Inflammatory macrophage (primary cell): ENCODE results near the gene KCNAB3.

Source experiments
- DNase-seq, 2 donors: peaks; one replicate each; pipeline ENCODE4 v3.0.0-alpha.2; 2020 to 2022

Gene KCNAB3

DNA sequence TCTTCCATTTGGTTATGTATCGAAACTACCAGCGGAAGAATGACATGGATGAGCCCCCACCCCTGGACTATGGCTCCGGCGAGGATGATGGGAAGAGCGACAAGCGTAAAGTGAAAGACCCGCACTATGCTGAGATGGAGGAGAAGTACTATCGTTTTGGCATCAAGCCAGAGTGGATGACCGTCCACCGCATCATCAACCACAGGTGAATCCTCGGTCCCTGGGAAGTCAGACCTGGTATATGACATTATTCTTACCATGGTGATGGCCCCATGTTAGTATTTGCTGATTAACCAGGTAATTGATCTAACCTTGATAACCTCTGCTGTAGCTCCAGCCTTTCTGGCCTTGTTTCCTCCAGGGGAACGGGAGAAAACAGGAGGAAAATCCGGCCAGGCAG, 32.6 kb downstream of the KCNAB3 start:
- no peak for DNase-seq

DNA sequence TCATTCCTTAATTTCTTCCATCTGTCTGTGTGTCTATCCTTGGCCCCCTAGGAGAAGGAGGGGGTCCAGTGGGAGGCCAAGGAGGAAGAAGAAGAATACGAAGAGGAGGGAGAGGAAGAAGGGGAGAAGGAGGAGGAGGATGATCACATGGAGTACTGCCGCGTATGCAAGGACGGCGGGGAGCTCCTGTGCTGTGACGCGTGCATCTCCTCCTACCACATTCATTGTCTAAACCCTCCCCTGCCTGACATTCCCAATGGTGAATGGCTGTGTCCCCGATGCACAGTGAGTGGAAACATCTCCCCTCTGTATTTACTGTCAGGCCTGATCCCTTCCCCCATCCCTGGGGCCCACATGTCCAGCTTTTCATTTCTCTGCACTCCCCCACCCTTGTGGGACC, 34.8 kb downstream of the KCNAB3 start:
- no peak for DNase-seq

- DNase-seq: no peak
Measured at GRCh38 chr17:7894226-7894625, 35.4 kb downstream of the KCNAB3 start.

DNA sequence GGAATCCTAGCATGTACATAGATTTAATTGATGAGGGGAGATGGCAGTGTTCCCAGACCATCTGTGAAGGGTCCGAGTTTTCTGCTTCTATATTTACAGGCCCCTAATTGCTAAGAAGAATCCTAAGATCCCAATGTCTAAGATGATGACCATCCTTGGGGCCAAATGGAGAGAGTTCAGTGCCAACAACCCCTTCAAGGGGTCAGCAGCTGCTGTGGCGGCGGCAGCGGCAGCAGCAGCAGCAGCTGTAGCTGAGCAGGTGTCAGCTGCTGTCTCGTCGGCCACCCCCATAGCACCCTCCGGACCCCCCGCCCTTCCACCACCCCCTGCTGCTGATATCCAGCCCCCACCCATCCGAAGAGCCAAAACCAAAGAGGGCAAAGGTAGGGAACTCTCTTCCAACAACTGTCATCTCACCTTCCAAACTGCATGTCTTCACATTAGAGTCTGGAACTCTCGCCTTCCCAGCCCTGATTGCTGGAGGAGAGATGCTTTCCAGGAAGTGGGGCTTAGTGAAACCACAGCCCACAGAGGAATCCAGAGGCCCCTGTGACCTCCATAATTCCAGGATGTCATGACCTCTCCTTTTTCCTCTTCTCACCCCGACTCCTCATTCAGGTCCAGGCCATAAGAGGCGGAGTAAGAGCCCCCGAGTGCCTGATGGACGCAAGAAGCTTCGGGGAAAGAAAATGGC, 36.3 kb downstream of the KCNAB3 start:
- DNase-seq: no peak

DNA sequence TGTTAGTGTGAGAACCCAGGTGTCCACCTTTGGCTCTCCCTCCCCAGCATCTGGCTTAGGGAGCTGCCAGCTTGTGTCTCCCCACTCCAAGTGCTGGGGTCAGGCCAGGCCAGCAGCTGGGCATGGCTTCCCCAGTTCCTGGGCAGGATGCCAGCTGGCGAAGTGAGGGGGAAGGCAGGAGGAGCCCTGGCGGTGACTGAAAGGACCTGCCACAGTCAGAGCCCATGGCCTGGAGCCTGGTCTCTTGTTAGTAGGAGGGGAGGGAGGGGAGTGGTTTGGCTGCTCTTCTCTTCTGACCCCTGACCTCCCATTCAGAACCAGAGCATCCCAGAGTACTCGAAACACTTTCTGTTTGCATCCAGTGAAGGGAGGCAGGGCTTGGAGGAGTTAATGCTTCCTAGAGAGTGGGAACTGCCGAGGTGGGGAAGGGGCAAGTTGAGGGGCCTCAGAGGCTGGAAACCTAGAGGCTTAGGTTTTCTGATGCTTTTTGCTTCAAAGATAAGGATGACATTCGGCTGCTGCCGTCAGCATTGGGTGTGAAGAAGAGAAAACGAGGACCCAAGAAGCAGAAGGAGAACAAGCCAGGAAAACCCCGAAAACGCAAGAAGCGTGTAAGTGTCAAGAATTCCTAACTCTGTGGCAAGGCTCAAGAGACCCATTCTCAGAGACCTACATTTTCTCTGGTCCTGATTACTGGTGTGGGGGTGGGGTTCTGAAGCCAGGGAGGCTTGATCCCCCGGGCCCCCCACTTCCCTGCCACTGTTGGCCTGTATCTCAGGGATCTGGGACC, 40.3 kb downstream of the KCNAB3 start:
- DNase-seq: peak; percentile 88 to 89

GRCh38 chr17:7888184-7888920, 41.3 kb downstream of the KCNAB3 start, which contains the start of gene CHD3:
Gene CHD3 (plus strand): TSS chr17:7888789. CDS start chr17:7889001, 212 bp downstream.
- DNase-seq: no peak

GRCh38 chr17:7887482-7888183, 42.0 kb downstream of the KCNAB3 start:
- peak; percentile 76 to 82 for DNase-seq

DNA sequence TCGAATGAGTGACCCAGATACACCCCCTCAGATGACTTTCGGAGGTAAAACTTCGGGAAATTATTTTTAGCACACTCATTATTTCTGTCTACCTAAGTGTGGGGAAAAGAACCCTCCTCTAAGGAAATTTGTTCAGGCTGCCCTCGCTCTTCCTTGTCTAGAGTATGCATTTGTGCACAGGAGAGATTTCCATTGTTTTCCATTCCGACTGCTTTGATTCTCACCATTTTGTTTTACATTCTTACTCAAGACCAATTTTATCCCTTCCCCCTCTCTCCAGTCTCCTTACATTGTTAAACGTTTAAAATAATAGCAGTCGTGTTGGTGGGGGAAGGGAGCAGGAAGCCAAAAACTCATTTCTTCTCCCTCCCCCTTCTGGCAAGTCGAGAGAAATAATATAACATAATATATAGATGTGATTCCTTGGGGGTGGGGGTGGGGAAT, 42.6 kb downstream of the KCNAB3 start:
- peak in 1 of 2 donors; percentile 45 for DNase-seq

DNA sequence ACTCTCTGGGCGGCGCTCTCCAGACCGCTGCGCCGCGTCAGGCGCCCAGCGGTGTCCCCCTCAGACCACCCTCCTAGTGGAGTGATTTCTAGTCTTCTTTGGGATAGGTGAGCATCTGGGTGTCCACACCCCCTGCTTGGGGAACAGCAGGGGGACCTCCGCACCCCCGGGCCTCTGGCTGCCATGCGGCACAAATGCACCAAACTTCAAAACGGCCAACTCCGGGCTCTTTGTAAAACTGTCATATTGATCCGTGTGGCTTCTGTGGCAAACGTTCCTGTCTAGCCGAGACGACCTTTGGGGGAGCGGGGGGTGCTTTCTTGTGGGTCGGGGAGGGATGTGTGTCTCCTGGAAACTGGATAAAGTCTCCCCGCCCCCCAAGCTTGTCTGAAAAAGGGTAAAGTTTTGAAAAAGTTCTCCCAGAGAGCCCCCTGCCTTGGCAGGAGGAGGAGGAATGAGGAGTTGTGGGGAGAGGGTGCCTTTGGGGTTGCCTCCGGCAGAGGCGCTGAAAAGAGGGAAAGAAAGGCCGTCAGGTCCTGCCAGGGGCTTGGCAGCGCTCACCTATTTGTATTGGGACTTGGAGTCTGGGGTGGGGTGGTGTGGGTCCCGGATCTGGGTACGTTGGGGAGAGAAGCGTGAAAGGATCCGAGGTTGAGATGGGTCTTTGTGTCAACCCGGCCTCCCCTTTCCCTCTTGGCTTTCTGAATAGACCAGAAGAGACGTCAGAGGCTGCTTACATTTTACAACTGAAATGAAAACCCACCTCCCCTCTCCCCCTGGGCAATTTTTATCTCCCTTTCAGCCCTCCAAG, 43.2 kb downstream of the KCNAB3 start:
- no peak for DNase-seq

GRCh38 chr17:7885367-7886226, 44.1 kb downstream of the KCNAB3 start:
- peak; percentile 30 to 40 for DNase-seq

GRCh38 chr17:7884581-7885366, 44.9 kb downstream of the KCNAB3 start:
- peak in 1 of 2 donors; percentile 24 for DNase-seq

GRCh38 chr17:7883781-7884386, 45.8 kb downstream of the KCNAB3 start:
- no peak for DNase-seq

- no peak for DNase-seq
Measured at GRCh38 chr17:7882629-7883028, 47.0 kb downstream of the KCNAB3 start.

- DNase-seq: no peak
Measured at GRCh38 chr17:7882068-7882467, 47.6 kb downstream of the KCNAB3 start.

- DNase-seq: no peak
Measured at GRCh38 chr17:7881276-7882054, 48.2 kb downstream of the KCNAB3 start.

DNA sequence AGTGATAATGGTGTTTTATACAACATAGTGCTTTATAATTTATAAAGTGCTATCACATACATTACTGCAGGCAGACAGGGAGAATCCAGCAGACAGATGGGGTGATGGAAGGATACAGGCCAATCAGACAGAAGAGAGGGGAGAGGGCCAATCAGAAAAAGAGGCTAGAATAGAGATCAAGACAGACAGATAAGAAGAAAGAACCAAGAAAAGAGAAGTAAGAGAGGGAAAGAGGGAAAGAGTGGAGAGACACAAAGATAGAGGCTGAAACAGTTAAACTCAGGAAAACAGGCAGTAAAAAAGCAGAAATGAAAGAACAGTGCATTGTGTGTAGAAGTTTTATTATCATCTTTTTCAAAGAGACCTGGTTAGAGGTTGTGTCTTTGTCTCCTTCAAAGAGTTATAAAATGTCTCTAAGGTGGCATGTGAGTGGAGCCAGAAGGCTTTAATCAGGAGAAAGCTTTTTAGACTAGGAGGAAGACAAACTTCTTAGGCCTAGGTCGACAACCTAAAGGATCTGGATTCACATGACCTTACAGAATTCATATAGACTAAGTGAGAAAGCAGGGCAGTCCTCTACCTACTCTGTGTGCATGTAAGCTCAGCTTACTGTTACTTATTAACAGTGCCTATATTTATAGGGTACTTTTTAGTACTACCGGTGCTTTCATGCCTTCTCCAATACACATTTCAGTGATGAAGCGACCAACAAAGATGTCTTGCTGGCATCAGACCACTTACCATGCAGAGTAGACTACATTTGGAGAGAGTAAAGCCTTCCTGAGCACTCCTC, 49.4 kb downstream of the KCNAB3 start:
- no peak for DNase-seq

DNA sequence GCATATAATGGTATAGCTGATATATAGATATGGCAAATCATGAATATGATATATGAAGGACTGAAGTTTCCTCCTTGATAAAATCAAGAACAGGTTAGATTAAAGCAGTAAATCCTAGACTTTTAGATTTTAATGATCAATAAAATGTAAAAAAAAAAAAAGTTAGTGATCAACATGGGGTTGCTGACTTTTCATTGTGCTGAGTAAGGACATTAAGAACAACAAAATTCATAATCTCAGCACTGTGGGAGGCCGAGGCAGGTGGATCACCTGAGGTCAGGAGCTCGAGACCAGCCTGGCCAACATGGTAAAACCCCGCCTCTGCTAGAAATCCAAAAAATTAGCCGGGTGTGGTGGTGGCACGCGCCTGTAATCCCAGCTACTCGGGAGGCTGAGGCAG, 51.4 kb downstream of the KCNAB3 start:
- DNase-seq: no peak
